ENCODE results near the gene MDGA2. TPM values are rescaled to one million over a fixed set of nuclear protein-coding genes. Genes with fewer than 3 reads are reported as not detected.

The MDGA2 gene
- total and polyA plus RNA-seq, 9 of the 15 experiments (the other 6 are each of a cell fraction or from before 2014, with no cell fraction given) = 0.01 to 0.18 (median 0.03) TPM; not detected in 5

GRCh38 chr14:47435331-47435965, 240.0 kb downstream of the MDGA2 start:
- intact Hi-C loops (cut with micrococcal nuclease) = no loop called here
- WGBS (ENCODE audit: insufficient coverage, low coverage, missing lambda C conversion rate) = 9% methylated on average over 1 of the region's 1 CpG

More at GRCh38 chr14:47435331-47435965, 240.0 kb downstream of the MDGA2 start:
- ChIA-PET CTCF (ENCODE audit: low intra/inter-chr PET ratio) (no interaction called here), POLR2A (no interaction called here)
- ATAC-seq = no peak
- DNase-seq (ENCODE audit: extremely low read depth in 1 of 4, low spot score in 3 of 4) = no peak
- H3K9me1 ChIP-seq (ENCODE audit: control insufficient read depth, insufficient read depth, low read length) = no peaks in the 10 kb centered on the region
- H3K79me2 ChIP-seq (ENCODE audit: control insufficient read depth, insufficient read depth, low read length) = no peaks in the 10 kb centered on the region
- H3K4me1 ChIP-seq (replicated peaks in 1 of 2; ENCODE audit: control insufficient read depth in 2 of 2, insufficient read depth in 2 of 2, low read length in 2 of 2) = no peaks in the 10 kb centered on the region
- H4K20me1 ChIP-seq (replicated peaks; ENCODE audit: control insufficient read depth, insufficient read depth, low read length) = no peaks in the 10 kb centered on the region
- FAIRE-seq = no peak
- H3K27ac ChIP-seq (ENCODE audit: extremely low read depth, low read depth, low read length) = no peak overlapping the region
- no peak overlapping the region for H2AFZ ChIP-seq (ENCODE audit: low read depth, low read length)
- H3K27me3 ChIP-seq (ENCODE audit: control insufficient read depth in 2 of 2, insufficient read depth in 2 of 2, low read length in 2 of 2) = no peaks in the 10 kb centered on the region
- no peaks in the 10 kb centered on the region for H3K36me3 ChIP-seq (ENCODE audit: control insufficient read depth, insufficient read depth, low read length)
- H3K9ac ChIP-seq (ENCODE audit: insufficient read depth in 1 of 2, low read depth in 2 of 2, low read length in 2 of 2) = no peak overlapping the region
- H3K4me2 ChIP-seq (ENCODE audit: insufficient read depth, low read length) = no peak overlapping the region
- H3K4me3 ChIP-seq = no peak overlapping the region
- TF ChIP-seq RB1 (IDR thresholded peaks at IDR 0.05; ENCODE audit: low read depth) (no peak), HNRNPH1 (optimal IDR thresholded peaks at IDR 0.05; ENCODE audit: low read depth, low read length) (no peak), FOXJ2 (tag; IDR thresholded peaks at IDR 0.05) (no peak), TAF15 (IDR thresholded peaks at IDR 0.05; ENCODE audit: low read depth, low read length) (no peak), MXI1 (IDR thresholded peaks at IDR 0.05; ENCODE audit: low read depth, low read length) (no peak), MAFK (IDR thresholded peaks at IDR 0.05; ENCODE audit: low read length) (no peak), NFIX (CRISPR knock-in tag; IDR thresholded peaks at IDR 0.05; ENCODE audit: low read depth) (no peak), ZNF280B (CRISPR knock-in tag; IDR thresholded peaks at IDR 0.05) (no peak), MBD2 (IDR thresholded peaks at IDR 0.05; ENCODE audit: borderline replicate concordance, low read depth) (no peak), ELF4 (CRISPR knock-in tag; IDR thresholded peaks at IDR 0.05) (no peak), XRCC3 (IDR thresholded peaks at IDR 0.05) (no peak), PHB (CRISPR knock-in tag; IDR thresholded peaks at IDR 0.05) (no peak), SRSF9 (IDR thresholded peaks at IDR 0.05; ENCODE audit: borderline replicate concordance, low read depth, low read length) (no peak), ZNF695 (CRISPR knock-in tag; IDR thresholded peaks at IDR 0.05) (no peak), NCOA6 (IDR thresholded peaks at IDR 0.05) (no peak), PKNOX1 (IDR thresholded peaks at IDR 0.05) (no peak), SIN3A (IDR thresholded peaks at IDR 0.05; ENCODE audit: borderline replicate concordance in 2 of 2, control insufficient read depth in 1 of 2, low read depth in 2 of 2, low read length in 2 of 2) (no peak), ZBTB34 (CRISPR knock-in tag; IDR thresholded peaks at IDR 0.05) (no peak)
- in situ Hi-C loops (cut with MboI) = no loop called here
- no TSS peak for BruUV-seq (replicated peaks)
- no peaks in the 10 kb centered on the region for H3K9me3 ChIP-seq (replicated peaks; ENCODE audit: control insufficient read depth, insufficient read depth, low read depth, low read length)

All from K562 (cell line).